Endothelial cell of umbilical vein (primary cell): ENCODE results near the gene RTL5. TPM values are rescaled to one million over a fixed set of nuclear protein-coding genes. Genes with fewer than 3 reads are reported as not detected.

ENCODE experiments used
- BruUV-seq: library from RNA; stranded (reverse); fragments of 400-500 nt; replicated peaks from 2 replicates; lab custom pipeline; 2021; lab: Mats Ljungman, UMichigan
- CTCF ChIA-PET: fragments of 300-600, 350-600 bp; sonication (Branson Sonifier 250); formaldehyde crosslinking; loops from one replicate; lab custom pipeline; 2021; ENCODE audit warnings: antibody characterized with exemption, inconsistent platforms; lab: Charles Lee
- POLR2A ChIA-PET: fragments of 300-600, 350-600 bp; sonication (Branson Sonifier 250); formaldehyde crosslinking; loops from one replicate; lab custom pipeline; 2021; ENCODE audit warnings: antibody characterized with exemption, inconsistent platforms; lab: Charles Lee
- DNase-seq: peaks from one replicate; pipeline ENCODE4 v3.0.0-alpha.2; 2011; ENCODE audit warnings: low read depth, low spot score
- FAIRE-seq: peaks from 2 replicates; lab custom pipeline; 2011; peaks lifted over from hg19 to GRCh38; lab: Jason Lieb, UNC
- H2AFZ ChIP-seq: 2 replicates; pipeline ENCODE4 v1.6.0; 2012; ENCODE audit warnings: low read depth, low read length, control low read depth, inconsistent platforms
- H3K27ac ChIP-seq: 2 replicates; pipeline ENCODE4 v1.5.1; 2011; ENCODE audit warnings: low read depth, mild to moderate bottlenecking, control low read depth, low read length, moderate library complexity; ENCODE audit not compliant: insufficient read depth
- H3K27me3 ChIP-seq, 2 experiments: 2 replicates each; pipeline versions ENCODE4 v1.6.0 to v1.6.1; 2011; ENCODE audit warnings: low read length in 2 of 2, mixed read lengths in 1 of 2; ENCODE audit not compliant: control insufficient read depth in 2 of 2, insufficient read depth in 2 of 2
- H3K36me3 ChIP-seq, 2 experiments: 2 replicates in 1 of 2; 3 replicates in 1 of 2; pipeline ENCODE4 v1.5.1; 2011; ENCODE audit warnings: low read length in 2 of 2, mild to moderate bottlenecking in 1 of 2, moderate library complexity in 1 of 2; ENCODE audit not compliant: control insufficient read depth in 2 of 2, insufficient read depth in 2 of 2; ENCODE audit errors: extremely low read depth in 1 of 2
- H3K4me1 ChIP-seq: 3 replicates; pipeline ENCODE4 v1.5.1; 2011; ENCODE audit warnings: mild to moderate bottlenecking, low read length; ENCODE audit not compliant: control insufficient read depth, insufficient read depth; ENCODE audit errors: extremely low read depth
- H3K4me2 ChIP-seq: 2 replicates; pipeline ENCODE4 v1.6.1; 2011; ENCODE audit warnings: low read length, control low read depth, mixed read lengths; ENCODE audit not compliant: insufficient read depth
- H3K4me3 ChIP-seq, 3 experiments: fragments of 200-600 bp in 1 of 3; sonication (generic), shearing (Covaris generic) in 1 of 3; replicated peaks in 1 of 3; 2 replicates each; pipeline ENCODE4 v1.5.1; 2011 to 2016; ENCODE audit warnings: control low read depth in 3 of 3, low read length in 3 of 3, mild to moderate bottlenecking in 2 of 3, inconsistent platforms in 1 of 3, low read depth in 1 of 3, moderate library complexity in 1 of 3; ENCODE audit not compliant: insufficient read depth in 1 of 3
- H3K79me2 ChIP-seq: 2 replicates; pipeline ENCODE4 v1.6.0; 2012; ENCODE audit warnings: low read length, inconsistent platforms; ENCODE audit not compliant: control insufficient read depth, insufficient read depth
- H3K9ac ChIP-seq: replicated peaks from 2 replicates; pipeline ENCODE3; 2011; ENCODE audit warnings: low read length, control low read depth; ENCODE audit not compliant: insufficient read depth; ENCODE audit errors: extremely low read depth
- H3K9me1 ChIP-seq: replicated peaks from 3 replicates; pipeline ENCODE4 v1.6.0; 2011; ENCODE audit warnings: mild to moderate bottlenecking, low read length; ENCODE audit not compliant: control insufficient read depth, insufficient read depth; ENCODE audit errors: extremely low read depth
- H3K9me3 ChIP-seq: replicated peaks from 2 replicates; pipeline ENCODE4 v1.5.1; 2012; ENCODE audit warnings: low read length, inconsistent platforms; ENCODE audit not compliant: control insufficient read depth, insufficient read depth
- H4K20me1 ChIP-seq: replicated peaks from 2 replicates; pipeline ENCODE3; 2011; ENCODE audit warnings: mild to moderate bottlenecking, low read length; ENCODE audit not compliant: control insufficient read depth, insufficient read depth; ENCODE audit errors: extremely low read depth
- EZH2 ChIP-seq: IDR thresholded peaks from 2 replicates; pipeline ENCODE4 v1.6.1; 2012; ENCODE audit warnings: borderline replicate concordance, low read depth, mild to moderate bottlenecking, moderate library complexity, low read length, inconsistent platforms; ENCODE audit not compliant: severe bottlenecking
- FOS ChIP-seq: IDR thresholded peaks from 2 replicates; pipeline ENCODE4 v1.6.1; 2011; ENCODE audit warnings: mild to moderate bottlenecking, low read length, moderate library complexity, borderline replicate concordance; ENCODE audit not compliant: insufficient read depth
- GATA2 ChIP-seq: IDR thresholded peaks from 2 replicates; pipeline ENCODE4 v1.7.0; 2011; ENCODE audit warnings: low read depth, mild to moderate bottlenecking, moderate library complexity, mixed read lengths, low read length; ENCODE audit not compliant: insufficient read length, insufficient read depth
- JUN ChIP-seq: IDR thresholded peaks from 2 replicates; pipeline ENCODE4 v1.6.1; 2011; ENCODE audit warnings: borderline replicate concordance, low read depth; ENCODE audit not compliant: insufficient read length, insufficient read depth
- MYC ChIP-seq: IDR thresholded peaks from one replicate; pipeline ENCODE4 v1.6.1; 2011; ENCODE audit warnings: mild to moderate bottlenecking, low read depth, low read length
- POLR2A ChIP-seq: IDR thresholded peaks from 2 replicates; pipeline ENCODE4 v1.6.1; 2012; ENCODE audit warnings: low read depth, mild to moderate bottlenecking, control low read depth, low read length
- POLR2AphosphoS5 ChIP-seq: IDR thresholded peaks from 2 replicates; pipeline ENCODE4 v1.6.1; 2012; ENCODE audit warnings: low read depth, mild to moderate bottlenecking, control low read depth, low read length, moderate library complexity; ENCODE audit not compliant: insufficient read depth
- dilution Hi-C: fragments of 300-500 bp; cut with MboI; formaldehyde crosslinking; loops from one replicate; pipeline ENCODE4 v1.15.0; 2019; ENCODE audit warnings: low sequenced_read_pairs; ENCODE audit not compliant: extremely low pct_ligation_motif_present
- intact Hi-C: fragments of 100-400 bp; cut with micrococcal nuclease; formaldehyde crosslinking; loops from one replicate; pipeline ENCODE4 v1.10.0; 2022
- polyA plus RNA-seq, 4 experiments: library from polyadenylated mRNA; depleted of rRNA in 3 of 4; stranded (reverse) in 3 of 4; unstranded in 1 of 4; fragments of >200 nt; gene quantifications; 2 replicates each; pipeline versions ENCODE4 v1.2.1 to v1.2.3, GENCODE V29; 2011 to 2012; ENCODE audit warnings: missing spikeins in 1 of 4
- total RNA-seq: library from RNA; stranded (reverse); gene quantifications from 2 replicates; pipeline ENCODE4 v1.2.3, GENCODE V29; 2021
- TF ChIP-seq, protein P1 (sequence below): IDR thresholded peaks from 2 replicates; pipeline ENCODE4 v1.6.1; 2011; ENCODE audit not compliant: insufficient read depth, insufficient read length
- TF ChIP-seq, protein P2 (sequence below), 2 donors: IDR thresholded peaks; 1 replicate in 1 of 2; 2 replicates in 1 of 2; pipeline ENCODE4 v1.5.1; 2011; ENCODE audit warnings: low read length in 2 of 2, mild to moderate bottlenecking in 2 of 2, moderate library complexity in 2 of 2, control low read depth in 1 of 2, inconsistent platforms in 1 of 2, low read depth in 1 of 2; ENCODE audit not compliant: insufficient read depth in 1 of 2; ENCODE audit errors: extremely low read depth in 1 of 2

The RTL5 gene
- total and polyA plus RNA-seq, 2 donors (not counting 3 experiments of a cell fraction or from before 2014, with no cell fraction given): 1.0 to 1.7 TPM

- dilution Hi-C loops (no loop called here), intact Hi-C loops (no loop called here)
- H3K9me3 ChIP-seq: no peaks in the 10 kb centered on the region
- no peaks in the 10 kb centered on the region for H3K9me1 ChIP-seq
- no peak for FAIRE-seq
- no peaks in the 10 kb centered on the region for H4K20me1 ChIP-seq
- H3K36me3 ChIP-seq: no peaks in the 10 kb centered on the region
- CTCF ChIA-PET: interaction anchor here (1.2 kb wide), 1 partner anchor 80 kb away, joined by 6 read pairs; no protein-coding TSS in a partner anchor
- peaks cover 25% of the 10 kb centered on the region for H3K79me2 ChIP-seq
- POLR2A ChIA-PET: no interaction called here
- no TSS peak for BruUV-seq
- DNase-seq: no peak
- H3K4me2 ChIP-seq: no peak overlapping the region
- TF ChIP-seq POLR2A: no peak
- no peak for TF ChIP-seq GATA2
- TF ChIP-seq POLR2AphosphoS5: no peak
- TF ChIP-seq EZH2: no peak
- H3K27me3 ChIP-seq: no peaks in the 10 kb centered on the region
- H2AFZ ChIP-seq: no peak overlapping the region
- no peak overlapping the region for H3K4me3 ChIP-seq
- peaks cover 5% of the 10 kb centered on the region for H3K4me1 ChIP-seq
- no peak overlapping the region for H3K27ac ChIP-seq
- H3K9ac ChIP-seq: no peak overlapping the region
Measured at GRCh38 chrX:72102126-72102525, 29.6 kb downstream of the RTL5 start.

DNA sequence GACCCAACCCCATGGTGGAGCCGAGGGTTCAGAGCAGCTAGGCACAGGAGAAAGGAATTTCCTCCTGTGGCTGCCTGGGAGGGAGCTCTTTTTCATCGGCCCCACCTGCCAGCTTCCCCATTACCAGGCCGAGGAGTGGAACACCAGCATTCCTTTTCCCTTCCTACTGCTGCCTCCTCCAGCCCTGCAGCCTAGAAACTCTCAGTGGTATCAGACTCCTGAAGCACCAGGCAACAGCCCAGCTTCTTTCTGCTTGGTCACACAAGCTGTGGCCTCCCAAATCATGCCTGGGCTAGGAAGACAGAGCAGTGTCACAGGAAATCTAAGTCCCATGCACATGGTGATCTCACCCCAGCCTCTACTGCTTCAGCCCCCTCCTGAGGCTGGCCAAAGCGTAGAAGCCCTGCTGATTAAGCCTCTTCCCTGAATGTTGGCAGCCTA is 30.1 kb downstream of the RTL5 start:
- Histone ChIP-seq H3K27ac (no peak overlapping the region), H3K79me2 (peaks cover 27% of the 10 kb centered on the region), H3K9me1 (no peaks in the 10 kb centered on the region), H3K9ac (no peak overlapping the region), H3K36me3 (no peaks in the 10 kb centered on the region), H3K4me3 (no peak overlapping the region), H3K27me3 (no peaks in the 10 kb centered on the region), H3K4me2 (no peak overlapping the region), H3K4me1 (peaks cover 5% of the 10 kb centered on the region), H4K20me1 (no peaks in the 10 kb centered on the region), H2AFZ (no peak overlapping the region), H3K9me3 (no peaks in the 10 kb centered on the region)
- ChIA-PET CTCF (interaction anchor here (0.9 kb wide), 1 partner anchor 79 kb away, joined by 5 read pairs; no protein-coding TSS in a partner anchor), POLR2A (no interaction called here)
- DNase-seq (no peak), FAIRE-seq (peak; percentile 87)
- TF ChIP-seq EZH2: no peak
- TF ChIP-seq, protein P1, sequence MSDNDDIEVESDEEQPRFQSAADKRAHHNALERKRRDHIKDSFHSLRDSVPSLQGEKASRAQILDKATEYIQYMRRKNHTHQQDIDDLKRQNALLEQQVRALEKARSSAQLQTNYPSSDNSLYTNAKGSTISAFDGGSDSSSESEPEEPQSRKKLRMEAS: no peak
- TF ChIP-seq POLR2A: no peak
- no peak for TF ChIP-seq POLR2AphosphoS5
- no peak for TF ChIP-seq MYC
- TF ChIP-seq JUN: no peak
- TF ChIP-seq GATA2: no peak
- TF ChIP-seq, protein P2, sequence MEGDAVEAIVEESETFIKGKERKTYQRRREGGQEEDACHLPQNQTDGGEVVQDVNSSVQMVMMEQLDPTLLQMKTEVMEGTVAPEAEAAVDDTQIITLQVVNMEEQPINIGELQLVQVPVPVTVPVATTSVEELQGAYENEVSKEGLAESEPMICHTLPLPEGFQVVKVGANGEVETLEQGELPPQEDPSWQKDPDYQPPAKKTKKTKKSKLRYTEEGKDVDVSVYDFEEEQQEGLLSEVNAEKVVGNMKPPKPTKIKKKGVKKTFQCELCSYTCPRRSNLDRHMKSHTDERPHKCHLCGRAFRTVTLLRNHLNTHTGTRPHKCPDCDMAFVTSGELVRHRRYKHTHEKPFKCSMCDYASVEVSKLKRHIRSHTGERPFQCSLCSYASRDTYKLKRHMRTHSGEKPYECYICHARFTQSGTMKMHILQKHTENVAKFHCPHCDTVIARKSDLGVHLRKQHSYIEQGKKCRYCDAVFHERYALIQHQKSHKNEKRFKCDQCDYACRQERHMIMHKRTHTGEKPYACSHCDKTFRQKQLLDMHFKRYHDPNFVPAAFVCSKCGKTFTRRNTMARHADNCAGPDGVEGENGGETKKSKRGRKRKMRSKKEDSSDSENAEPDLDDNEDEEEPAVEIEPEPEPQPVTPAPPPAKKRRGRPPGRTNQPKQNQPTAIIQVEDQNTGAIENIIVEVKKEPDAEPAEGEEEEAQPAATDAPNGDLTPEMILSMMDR (IDR thresholded peaks at IDR 0.05; ENCODE audit: extremely low read depth in 1 of 2, insufficient read depth in 1 of 2, low read depth in 1 of 2, low read length in 2 of 2): no peak
- no peak for TF ChIP-seq FOS
- intact Hi-C loops: no loop called here
- BruUV-seq: no TSS peak
- dilution Hi-C loops: no loop called here
